Endothelial cell of umbilical vein (primary cell): ENCODE results near the gene DHX30. TPM values are rescaled to one million over a fixed set of nuclear protein-coding genes. Genes with fewer than 3 reads are reported as not detected.

Experiments used
- BruUV-seq: library from RNA; stranded (reverse); fragments of 400-500 nt; replicated peaks from 2 replicates; lab custom pipeline; 2021; lab: Mats Ljungman, UMichigan
- CTCF ChIA-PET: fragments of 300-600, 350-600 bp; sonication (Branson Sonifier 250); formaldehyde crosslinking; loops from one replicate; lab custom pipeline; 2021; ENCODE audit warnings: antibody characterized with exemption, inconsistent platforms; lab: Charles Lee
- POLR2A ChIA-PET: fragments of 300-600, 350-600 bp; sonication (Branson Sonifier 250); formaldehyde crosslinking; loops from one replicate; lab custom pipeline; 2021; ENCODE audit warnings: antibody characterized with exemption, inconsistent platforms; lab: Charles Lee
- DNase-seq: peaks from one replicate; pipeline ENCODE4 v3.0.0-alpha.2; 2011; ENCODE audit warnings: low read depth, low spot score
- FAIRE-seq: peaks from 2 replicates; lab custom pipeline; 2011; peaks lifted over from hg19 to GRCh38; lab: Jason Lieb, UNC
- H2AFZ ChIP-seq: 2 replicates; pipeline ENCODE4 v1.6.0; 2012; ENCODE audit warnings: low read depth, low read length, control low read depth, inconsistent platforms
- H3K27ac ChIP-seq: 2 replicates; pipeline ENCODE4 v1.5.1; 2011; ENCODE audit warnings: low read depth, mild to moderate bottlenecking, control low read depth, low read length, moderate library complexity; ENCODE audit not compliant: insufficient read depth
- H3K27me3 ChIP-seq, 2 experiments: 2 replicates each; pipeline versions ENCODE4 v1.6.0 to v1.6.1; 2011; ENCODE audit warnings: low read length in 2 of 2, mixed read lengths in 1 of 2; ENCODE audit not compliant: control insufficient read depth in 2 of 2, insufficient read depth in 2 of 2
- H3K36me3 ChIP-seq, 2 experiments: 2 replicates in 1 of 2; 3 replicates in 1 of 2; pipeline ENCODE4 v1.5.1; 2011; ENCODE audit warnings: low read length in 2 of 2, mild to moderate bottlenecking in 1 of 2, moderate library complexity in 1 of 2; ENCODE audit not compliant: control insufficient read depth in 2 of 2, insufficient read depth in 2 of 2; ENCODE audit errors: extremely low read depth in 1 of 2
- H3K4me1 ChIP-seq: 3 replicates; pipeline ENCODE4 v1.5.1; 2011; ENCODE audit warnings: mild to moderate bottlenecking, low read length; ENCODE audit not compliant: control insufficient read depth, insufficient read depth; ENCODE audit errors: extremely low read depth
- H3K4me2 ChIP-seq: 2 replicates; pipeline ENCODE4 v1.6.1; 2011; ENCODE audit warnings: low read length, control low read depth, mixed read lengths; ENCODE audit not compliant: insufficient read depth
- H3K4me3 ChIP-seq, 3 experiments: fragments of 200-600 bp in 1 of 3; sonication (generic), shearing (Covaris generic) in 1 of 3; replicated peaks in 1 of 3; 2 replicates each; pipeline ENCODE4 v1.5.1; 2011 to 2016; ENCODE audit warnings: control low read depth in 3 of 3, low read length in 3 of 3, mild to moderate bottlenecking in 2 of 3, inconsistent platforms in 1 of 3, low read depth in 1 of 3, moderate library complexity in 1 of 3; ENCODE audit not compliant: insufficient read depth in 1 of 3
- H3K79me2 ChIP-seq: 2 replicates; pipeline ENCODE4 v1.6.0; 2012; ENCODE audit warnings: low read length, inconsistent platforms; ENCODE audit not compliant: control insufficient read depth, insufficient read depth
- H3K9ac ChIP-seq: replicated peaks from 2 replicates; pipeline ENCODE3; 2011; ENCODE audit warnings: low read length, control low read depth; ENCODE audit not compliant: insufficient read depth; ENCODE audit errors: extremely low read depth
- H3K9me1 ChIP-seq: replicated peaks from 3 replicates; pipeline ENCODE4 v1.6.0; 2011; ENCODE audit warnings: mild to moderate bottlenecking, low read length; ENCODE audit not compliant: control insufficient read depth, insufficient read depth; ENCODE audit errors: extremely low read depth
- H3K9me3 ChIP-seq: replicated peaks from 2 replicates; pipeline ENCODE4 v1.5.1; 2012; ENCODE audit warnings: low read length, inconsistent platforms; ENCODE audit not compliant: control insufficient read depth, insufficient read depth
- H4K20me1 ChIP-seq: replicated peaks from 2 replicates; pipeline ENCODE3; 2011; ENCODE audit warnings: mild to moderate bottlenecking, low read length; ENCODE audit not compliant: control insufficient read depth, insufficient read depth; ENCODE audit errors: extremely low read depth
- EZH2 ChIP-seq: IDR thresholded peaks from 2 replicates; pipeline ENCODE4 v1.6.1; 2012; ENCODE audit warnings: borderline replicate concordance, low read depth, mild to moderate bottlenecking, moderate library complexity, low read length, inconsistent platforms; ENCODE audit not compliant: severe bottlenecking
- FOS ChIP-seq: IDR thresholded peaks from 2 replicates; pipeline ENCODE4 v1.6.1; 2011; ENCODE audit warnings: mild to moderate bottlenecking, low read length, moderate library complexity, borderline replicate concordance; ENCODE audit not compliant: insufficient read depth
- GATA2 ChIP-seq: IDR thresholded peaks from 2 replicates; pipeline ENCODE4 v1.7.0; 2011; ENCODE audit warnings: low read depth, mild to moderate bottlenecking, moderate library complexity, mixed read lengths, low read length; ENCODE audit not compliant: insufficient read length, insufficient read depth
- JUN ChIP-seq: IDR thresholded peaks from 2 replicates; pipeline ENCODE4 v1.6.1; 2011; ENCODE audit warnings: borderline replicate concordance, low read depth; ENCODE audit not compliant: insufficient read length, insufficient read depth
- MYC ChIP-seq: IDR thresholded peaks from one replicate; pipeline ENCODE4 v1.6.1; 2011; ENCODE audit warnings: mild to moderate bottlenecking, low read depth, low read length
- POLR2A ChIP-seq: IDR thresholded peaks from 2 replicates; pipeline ENCODE4 v1.6.1; 2012; ENCODE audit warnings: low read depth, mild to moderate bottlenecking, control low read depth, low read length
- POLR2AphosphoS5 ChIP-seq: IDR thresholded peaks from 2 replicates; pipeline ENCODE4 v1.6.1; 2012; ENCODE audit warnings: low read depth, mild to moderate bottlenecking, control low read depth, low read length, moderate library complexity; ENCODE audit not compliant: insufficient read depth
- dilution Hi-C: fragments of 300-500 bp; cut with MboI; formaldehyde crosslinking; loops from one replicate; pipeline ENCODE4 v1.15.0; 2019; ENCODE audit warnings: low sequenced_read_pairs; ENCODE audit not compliant: extremely low pct_ligation_motif_present
- intact Hi-C: fragments of 100-400 bp; cut with micrococcal nuclease; formaldehyde crosslinking; loops from one replicate; pipeline ENCODE4 v1.10.0; 2022
- polyA plus RNA-seq, 4 experiments: library from polyadenylated mRNA; depleted of rRNA in 3 of 4; stranded (reverse) in 3 of 4; unstranded in 1 of 4; fragments of >200 nt; gene quantifications; 2 replicates each; pipeline versions ENCODE4 v1.2.1 to v1.2.3, GENCODE V29; 2011 to 2012; ENCODE audit warnings: missing spikeins in 1 of 4
- total RNA-seq: library from RNA; stranded (reverse); gene quantifications from 2 replicates; pipeline ENCODE4 v1.2.3, GENCODE V29; 2021
- TF ChIP-seq, protein P1 (sequence below): IDR thresholded peaks from 2 replicates; pipeline ENCODE4 v1.6.1; 2011; ENCODE audit not compliant: insufficient read depth, insufficient read length
- TF ChIP-seq, protein P2 (sequence below), 2 donors: IDR thresholded peaks; 1 replicate in 1 of 2; 2 replicates in 1 of 2; pipeline ENCODE4 v1.5.1; 2011; ENCODE audit warnings: low read length in 2 of 2, mild to moderate bottlenecking in 2 of 2, moderate library complexity in 2 of 2, control low read depth in 1 of 2, inconsistent platforms in 1 of 2, low read depth in 1 of 2; ENCODE audit not compliant: insufficient read depth in 1 of 2; ENCODE audit errors: extremely low read depth in 1 of 2

The DHX30 gene
- total and polyA plus RNA-seq, 2 donors (not counting 3 experiments of a cell fraction or from before 2014, with no cell fraction given): 79.0 to 86.9 TPM

DNA sequence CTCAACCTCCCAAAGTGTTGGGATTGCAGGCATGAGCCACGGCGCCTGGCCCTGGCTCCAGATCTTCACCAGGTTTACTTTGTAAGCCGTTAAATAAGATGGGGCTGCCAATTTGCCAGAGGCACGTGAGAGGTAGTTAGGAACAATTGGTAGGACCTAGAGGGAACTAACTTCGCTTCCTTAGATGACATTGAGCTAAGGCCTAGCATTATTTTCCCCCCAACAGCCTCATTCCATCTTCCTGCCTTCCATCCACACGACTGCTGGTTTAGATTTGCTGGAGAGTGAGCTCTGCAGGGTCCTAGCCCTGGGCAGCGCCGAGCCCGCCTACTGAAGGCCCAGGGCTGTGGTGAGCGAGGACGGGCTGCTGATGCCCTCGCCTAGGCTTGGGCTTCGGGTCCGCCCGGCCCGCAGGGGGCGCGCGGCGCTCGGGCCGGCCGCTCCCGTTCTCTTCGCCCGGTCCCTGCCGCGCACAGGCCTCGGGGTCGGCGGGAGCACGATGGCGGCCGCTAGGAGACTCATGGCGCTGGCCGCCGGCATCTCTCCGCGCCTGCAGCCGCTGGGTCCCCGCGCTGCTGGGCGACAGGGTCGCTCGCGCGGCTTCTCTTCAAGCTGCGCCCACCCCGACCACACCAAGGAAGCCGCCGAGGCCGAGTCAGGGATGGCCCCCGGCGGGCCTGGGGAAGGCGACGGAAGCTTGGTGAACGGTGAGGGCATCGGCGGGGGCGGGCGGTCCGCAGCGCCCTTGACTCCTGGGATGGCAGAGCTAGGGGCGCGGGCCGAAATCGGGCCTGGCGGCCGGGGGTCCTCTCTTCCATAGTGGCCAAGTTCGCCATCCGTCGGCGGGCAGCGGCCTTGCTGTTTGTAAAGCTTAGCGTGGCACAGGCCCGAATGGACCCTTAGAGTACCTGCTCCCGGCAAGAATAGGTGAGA is 21.9 kb downstream of the DHX30 start:
- Histone ChIP-seq H3K4me3 (peak overlapping the region; percentile 78 to 97 (median 82)), H3K4me1 (peaks cover 19% of the 10 kb centered on the region), H4K20me1 (no peaks in the 10 kb centered on the region), H2AFZ (peak overlapping the region; percentile 86), H3K79me2 (peaks cover 30% of the 10 kb centered on the region), H3K9ac (peak overlapping the region; percentile 92), H3K9me1 (peaks cover 3% of the 10 kb centered on the region), H3K36me3 (peaks cover 7 to 13% of the 10 kb centered on the region in 2 experiments), H3K4me2 (peak overlapping the region; percentile 96), H3K27me3 (no peaks in the 10 kb centered on the region), H3K9me3 (no peaks in the 10 kb centered on the region), H3K27ac (peak overlapping the region; percentile 68)
- intact Hi-C loops (loop anchor here (1.0 kb wide), 3 partner anchors 22 to 326 kb away; partner anchors contain the start of gene DHX30), dilution Hi-C loops (no loop called here)
- TF ChIP-seq, protein P1, sequence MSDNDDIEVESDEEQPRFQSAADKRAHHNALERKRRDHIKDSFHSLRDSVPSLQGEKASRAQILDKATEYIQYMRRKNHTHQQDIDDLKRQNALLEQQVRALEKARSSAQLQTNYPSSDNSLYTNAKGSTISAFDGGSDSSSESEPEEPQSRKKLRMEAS: no peak
- peak; percentile 83 for TF ChIP-seq POLR2A
- no peak for TF ChIP-seq GATA2
- no peak for TF ChIP-seq JUN
- peak; percentile 38 for TF ChIP-seq MYC
- TF ChIP-seq EZH2: no peak
- TF ChIP-seq, protein P2, sequence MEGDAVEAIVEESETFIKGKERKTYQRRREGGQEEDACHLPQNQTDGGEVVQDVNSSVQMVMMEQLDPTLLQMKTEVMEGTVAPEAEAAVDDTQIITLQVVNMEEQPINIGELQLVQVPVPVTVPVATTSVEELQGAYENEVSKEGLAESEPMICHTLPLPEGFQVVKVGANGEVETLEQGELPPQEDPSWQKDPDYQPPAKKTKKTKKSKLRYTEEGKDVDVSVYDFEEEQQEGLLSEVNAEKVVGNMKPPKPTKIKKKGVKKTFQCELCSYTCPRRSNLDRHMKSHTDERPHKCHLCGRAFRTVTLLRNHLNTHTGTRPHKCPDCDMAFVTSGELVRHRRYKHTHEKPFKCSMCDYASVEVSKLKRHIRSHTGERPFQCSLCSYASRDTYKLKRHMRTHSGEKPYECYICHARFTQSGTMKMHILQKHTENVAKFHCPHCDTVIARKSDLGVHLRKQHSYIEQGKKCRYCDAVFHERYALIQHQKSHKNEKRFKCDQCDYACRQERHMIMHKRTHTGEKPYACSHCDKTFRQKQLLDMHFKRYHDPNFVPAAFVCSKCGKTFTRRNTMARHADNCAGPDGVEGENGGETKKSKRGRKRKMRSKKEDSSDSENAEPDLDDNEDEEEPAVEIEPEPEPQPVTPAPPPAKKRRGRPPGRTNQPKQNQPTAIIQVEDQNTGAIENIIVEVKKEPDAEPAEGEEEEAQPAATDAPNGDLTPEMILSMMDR (IDR thresholded peaks at IDR 0.05; ENCODE audit: extremely low read depth in 1 of 2, insufficient read depth in 1 of 2, low read depth in 1 of 2, low read length in 2 of 2): peak; percentile 82 to 96
- peak; percentile 95 for TF ChIP-seq POLR2AphosphoS5
- TF ChIP-seq FOS: no peak
- FAIRE-seq (peak; percentile 70), DNase-seq (peak; percentile 85)
- no TSS peak for BruUV-seq
- ChIA-PET POLR2A (interaction anchor here (0.5 to 1.4 kb wide), 6 partner anchors 10 to 773 kb away, joined by 3 to 7 read pairs (median 4); no protein-coding TSS in a partner anchor), CTCF (interaction anchor here (0.7 to 4.1 kb wide), 19 partner anchors 10 to 333 kb away, joined by 3 to 69 read pairs (median 5); partner anchors contain the start of gene DHX30)
